ENCODE results near the gene PGRMC2.

- TF ChIP-seq CTCF (conservative IDR thresholded peaks at IDR 0.05 in 1 of 2, IDR thresholded peaks at IDR 0.05 in 1 of 2; ENCODE audit: extremely low read depth in 1 of 2, insufficient read depth in 1 of 2, low read depth in 1 of 2, low read length in 2 of 2): no peak
- TF ChIP-seq EZH2 (IDR thresholded peaks at IDR 0.05; ENCODE audit: borderline replicate concordance, low read length): no peak
Measured at GRCh38 chr4:128241425-128241913, 46.1 kb downstream of the PGRMC2 start.
